SHP77 treated with DMSO at 0.1 percent for 48 hours (cell line): ENCODE results near the gene CHMP6.

ENCODE experiments used
- DNase-seq: peaks from one replicate; lab custom pipeline; 2025; lab: John Stamatoyannopoulos, UW

The CHMP6 gene

GRCh38 chr17:80956321-80957190 lies 35.1 kb upstream of the CHMP6 start:
- DNase-seq, result no peak

DNA sequence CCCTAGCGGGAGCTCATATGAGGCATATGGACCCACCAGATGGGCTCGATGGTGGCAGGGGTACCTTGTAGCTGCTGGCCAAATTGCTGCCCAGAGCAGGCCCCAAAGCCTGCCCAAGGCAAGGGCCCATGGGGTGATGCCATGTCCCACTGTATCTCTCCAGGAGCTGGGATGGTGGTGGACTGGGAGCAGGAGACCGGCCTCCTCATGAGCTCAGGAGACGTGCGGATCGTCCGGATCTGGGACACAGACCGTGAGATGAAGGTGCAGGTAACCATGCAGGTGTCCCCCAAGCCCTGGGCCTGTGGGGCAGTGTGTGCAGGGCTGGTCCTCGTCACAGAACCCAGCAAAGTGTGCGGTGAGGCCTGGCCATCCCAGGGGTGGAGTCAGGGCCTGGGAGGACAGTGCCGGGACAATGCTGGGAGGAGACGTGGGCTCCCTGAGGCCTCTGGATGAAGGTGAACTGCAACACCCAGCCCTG lies 34.1 kb upstream of the CHMP6 start:
- DNase-seq, result no peak

GRCh38 chr17:80959330-80960036 lies 32.2 kb upstream of the CHMP6 start:
- DNase-seq, result no peak

DNA sequence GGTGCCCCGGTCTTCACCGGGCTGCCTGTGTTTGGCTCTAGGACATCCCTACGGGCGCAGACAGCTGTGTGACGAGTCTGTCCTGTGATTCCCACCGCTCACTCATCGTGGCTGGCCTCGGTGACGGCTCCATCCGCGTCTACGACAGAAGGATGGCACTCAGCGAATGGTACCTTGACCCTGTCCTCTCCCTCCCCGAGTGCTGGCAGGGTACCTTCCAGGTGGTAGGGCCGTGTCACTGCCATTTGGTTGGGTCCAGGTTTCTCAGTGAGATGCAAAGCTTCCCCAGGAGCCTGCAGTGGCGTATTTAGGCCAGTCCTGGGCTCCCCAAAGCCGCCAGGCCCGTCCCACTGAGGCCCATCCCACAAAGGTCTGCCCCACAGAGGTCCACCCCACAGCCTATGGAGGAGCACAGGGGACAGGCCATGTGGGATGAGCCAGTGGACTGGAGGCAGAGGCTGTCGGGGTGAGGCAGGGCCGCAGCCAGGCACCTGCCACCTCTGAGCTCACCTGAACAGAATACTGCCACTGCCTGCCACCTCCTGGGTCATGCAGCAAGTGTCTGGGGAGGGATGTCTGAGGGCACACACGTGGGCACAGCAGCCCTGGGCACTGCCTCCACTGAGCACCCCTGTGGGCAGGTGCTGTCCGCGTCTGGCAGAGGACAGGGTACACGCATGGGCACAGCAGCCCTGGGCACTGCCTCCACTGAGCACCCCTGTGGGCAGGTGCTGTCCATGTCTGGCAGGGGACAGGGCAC lies 31.4 kb upstream of the CHMP6 start:
- no peak for DNase-seq

- DNase-seq, result no peak
Observed at GRCh38 chr17:80960797-80961452, 30.7 kb upstream of the CHMP6 start.

DNA sequence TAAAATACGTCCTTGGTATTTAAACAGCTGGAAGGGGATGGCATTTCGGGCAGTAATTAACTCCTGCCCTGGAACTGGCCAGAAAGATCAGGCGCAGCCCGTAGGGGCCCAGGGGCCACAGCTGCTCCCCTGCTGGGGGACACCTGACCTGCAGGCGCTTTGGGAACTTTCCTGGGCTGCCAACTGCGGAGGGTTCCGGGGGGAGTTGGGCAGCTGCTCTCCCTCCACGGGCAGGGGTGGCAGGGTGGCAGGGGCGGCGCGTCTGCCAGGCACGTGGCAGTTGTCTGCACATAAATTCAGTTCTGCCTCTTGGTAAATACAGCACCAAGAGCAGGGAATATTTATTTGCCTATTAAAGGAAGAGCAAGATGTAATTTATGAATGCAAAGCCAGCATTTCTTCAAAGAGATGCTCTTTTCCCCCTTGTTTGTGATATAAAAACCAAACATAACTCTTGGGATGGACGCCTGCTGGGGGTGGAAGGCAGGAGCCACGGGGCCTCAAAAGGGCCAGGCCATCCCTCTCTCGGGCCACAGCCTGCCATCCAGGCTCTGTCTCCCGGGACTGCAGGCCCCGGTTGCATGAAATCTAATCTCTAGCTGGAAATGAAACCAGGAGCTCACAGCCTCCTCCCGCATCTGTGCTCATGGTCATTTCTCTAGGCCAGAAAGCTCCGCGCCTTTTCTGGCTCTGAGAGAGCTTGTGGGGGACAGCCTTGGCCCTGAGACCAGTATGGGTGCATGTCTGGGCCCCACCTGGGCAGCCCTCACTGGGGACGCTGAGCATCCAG lies 29.9 kb upstream of the CHMP6 start:
- DNase-seq, result no peak

DNA sequence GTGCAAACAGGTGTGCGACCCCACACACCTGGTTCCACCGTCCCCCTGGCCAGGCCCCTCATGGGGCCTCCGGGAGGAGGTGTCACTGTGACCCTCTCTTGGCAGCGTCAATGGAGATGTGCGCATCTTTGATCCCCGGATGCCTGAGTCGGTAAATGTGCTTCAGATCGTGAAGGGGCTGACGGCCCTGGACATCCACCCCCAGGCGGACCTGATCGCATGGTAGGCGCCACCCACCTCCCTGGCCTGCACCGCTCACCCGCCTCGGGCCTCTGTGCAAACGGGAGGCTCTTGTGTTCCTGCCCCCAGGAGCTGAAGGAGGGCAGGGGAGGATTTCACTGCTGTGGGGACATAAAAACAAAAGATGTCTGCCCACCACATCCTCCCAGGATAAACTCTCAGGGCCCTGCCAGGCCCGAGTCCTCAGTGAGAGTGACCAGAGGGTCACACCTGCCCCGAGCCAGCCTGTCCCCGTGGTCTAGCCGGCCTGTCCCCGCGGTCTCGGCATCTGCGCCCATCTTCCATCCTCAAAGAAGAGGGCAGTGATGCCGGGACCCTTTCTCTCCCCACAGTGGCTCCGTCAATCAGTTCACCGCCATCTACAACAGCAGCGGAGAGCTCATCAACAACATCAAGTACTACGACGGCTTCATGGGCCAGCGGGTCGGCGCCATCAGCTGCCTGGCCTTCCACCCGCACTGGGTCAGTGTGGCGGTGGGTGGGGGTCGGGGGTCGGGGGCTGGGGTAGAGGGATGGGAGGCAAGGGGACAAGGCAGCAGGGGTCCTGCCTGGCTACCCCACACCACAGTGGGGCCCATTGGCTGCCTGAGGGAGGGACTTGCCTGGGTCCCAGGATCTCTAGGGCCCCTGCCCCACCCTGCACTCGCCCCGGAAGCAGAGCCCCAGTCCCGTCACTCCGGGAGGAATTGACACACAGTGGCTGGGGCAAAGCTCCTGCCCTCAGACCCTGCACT lies 29.0 kb upstream of the CHMP6 start:
- no peak for DNase-seq

GRCh38 chr17:80963812-80964543 lies 27.7 kb upstream of the CHMP6 start:
- DNase-seq, result no peak

GRCh38 chr17:80964544-80964856 lies 27.1 kb upstream of the CHMP6 start:
- no peak for DNase-seq

DNA sequence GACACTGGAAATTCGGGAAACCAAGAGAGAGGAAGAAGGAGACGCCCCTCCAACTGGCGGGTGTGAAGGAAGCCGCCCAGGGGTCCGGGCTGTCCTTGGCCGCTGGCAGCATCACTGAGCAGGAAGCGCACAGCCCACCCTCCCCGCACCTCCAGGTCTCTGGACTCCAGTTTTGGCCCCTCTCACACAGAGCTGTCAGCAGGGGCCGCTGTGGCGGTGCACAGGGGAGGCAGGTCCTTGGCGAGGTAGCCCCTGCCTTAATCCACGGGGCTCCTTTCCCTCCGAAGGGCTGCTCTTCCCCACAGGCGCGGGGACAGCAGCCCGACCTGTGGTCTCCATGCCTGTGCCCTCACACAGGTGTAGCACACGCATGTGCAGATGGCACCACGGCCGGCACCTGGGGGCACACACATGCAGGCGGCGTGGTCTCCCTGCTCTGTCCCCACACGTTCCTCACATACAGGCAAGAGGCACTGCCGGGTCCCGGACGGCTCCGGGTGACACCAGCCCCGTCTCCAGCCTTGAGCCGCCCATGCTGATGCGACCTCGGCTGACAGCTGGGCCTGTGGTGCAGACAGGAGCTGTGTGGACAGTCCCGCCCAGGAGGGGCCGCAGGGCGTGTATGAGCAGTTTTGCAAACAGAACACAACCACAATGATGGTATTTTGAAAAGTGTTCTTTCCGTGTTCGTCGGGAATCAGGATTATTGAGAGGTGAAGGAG lies 26.6 kb upstream of the CHMP6 start:
- no peak for DNase-seq

GRCh38 chr17:80965606-80966005 lies 26.0 kb upstream of the CHMP6 start:
- DNase-seq, result no peak

DNA sequence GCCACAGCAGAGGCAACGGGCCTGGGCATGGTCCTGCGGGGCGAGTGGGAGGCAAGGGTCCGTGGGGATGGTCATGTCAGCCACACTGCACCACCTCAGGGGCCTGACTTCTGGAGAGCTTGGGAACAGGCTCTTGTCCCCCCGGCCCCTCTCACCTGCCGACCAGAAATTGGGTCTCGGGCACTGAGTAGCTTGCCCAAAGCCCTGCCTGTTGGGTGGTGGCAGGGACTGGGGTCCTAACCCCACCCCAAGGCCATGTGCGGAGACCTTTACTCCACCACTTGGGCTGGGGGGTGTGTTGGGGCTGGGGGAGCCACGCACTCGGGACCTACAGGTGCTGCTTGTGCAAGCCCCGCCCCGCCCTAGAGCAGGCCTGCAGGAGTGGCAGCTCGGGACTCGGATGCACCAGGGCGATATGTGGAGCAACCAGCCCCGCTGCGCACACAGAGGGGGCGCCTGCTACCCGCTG lies 24.2 kb upstream of the CHMP6 start:
- no peak for DNase-seq

GRCh38 chr17:80968602-80969029 lies 23.0 kb upstream of the CHMP6 start:
- DNase-seq, result peak; percentile 66

- DNase-seq, result peak; percentile 44
Observed at GRCh38 chr17:80969030-80969673, 22.5 kb upstream of the CHMP6 start.

GRCh38 chr17:80969674-80970043 lies 22.0 kb upstream of the CHMP6 start:
- no peak for DNase-seq

GRCh38 chr17:80970044-80970761 lies 21.4 kb upstream of the CHMP6 start:
- no peak for DNase-seq
